K562 (cell line): Measurements from ENCODE around the gene ZNF750. TPM values are rescaled to one million over a fixed set of nuclear protein-coding genes. Genes with fewer than 3 reads are reported as not detected.
A peak's percentile ranks its signal among the peaks of the same experiment; 100 is the strongest.

Source experiments
- ATAC-seq: fragments of 200-7000 bp; cut with Tn5 transposase; 3 replicates; pipeline ENCODE4 v1.9.1; 2020; ENCODE audit warnings: moderate library complexity
- BruUV-seq: library from RNA; stranded (reverse); fragments of 400-500 nt; replicated peaks from 2 replicates; lab custom pipeline; 2021; lab: Mats Ljungman, UMichigan
- CTCF ChIA-PET: fragments of 300-600 bp; formaldehyde crosslinking; extraction: SDS; loops from one replicate; lab custom pipeline; 2021; ENCODE audit warnings: low intra/inter-chr PET ratio; lab: Yijun Ruan, JAX
- POLR2A ChIA-PET: fragments of 300-600, 350-650 bp; sonication (Branson Sonifier 250); formaldehyde crosslinking; extraction: SDS; loops from one replicate; lab custom pipeline; 2021; ENCODE audit warnings: antibody characterized with exemption, inconsistent platforms; lab: Yijun Ruan, JAX
- DNase-seq, 4 experiments: peaks; one replicate each; pipeline versions ENCODE4 v3.0.0 to v3.0.0-alpha.2; 2011 to 2018; ENCODE audit warnings: low spot score in 3 of 4, mixed read lengths in 3 of 4; ENCODE audit errors: extremely low read depth in 1 of 4
- FAIRE-seq: peaks from 2 replicates; lab custom pipeline; 2011; peaks lifted over from hg19 to GRCh38; lab: Jason Lieb, UNC
- H2AFZ ChIP-seq: 2 replicates; pipeline ENCODE4 v1.6.0; 2011; ENCODE audit warnings: low read depth, low read length, control low read depth, inconsistent platforms
- H3K27ac ChIP-seq: fragments of 200-600 bp; 3 replicates; pipeline ENCODE4 v1.8.0; 2011; ENCODE audit warnings: low read depth, mild to moderate bottlenecking, control low read depth, inconsistent platforms, low read length, moderate library complexity, mixed read lengths; ENCODE audit errors: extremely low read depth
- H3K27me3 ChIP-seq, 2 experiments: fragments of 300-600 bp in 1 of 2; 2 replicates in 1 of 2; 3 replicates in 1 of 2; pipeline versions ENCODE4 v1.6.0 to v1.8.0; 2011; ENCODE audit warnings: inconsistent platforms in 2 of 2, low read length in 2 of 2, mild to moderate bottlenecking in 1 of 2, mixed read lengths in 1 of 2, moderate library complexity in 1 of 2; ENCODE audit not compliant: control insufficient read depth in 2 of 2, insufficient read depth in 2 of 2
- H3K36me3 ChIP-seq: fragments of 300-600 bp; 3 replicates; pipeline ENCODE4 v1.8.0; 2011; ENCODE audit warnings: mild to moderate bottlenecking, low read length, inconsistent platforms; ENCODE audit not compliant: control insufficient read depth, insufficient read depth
- H3K4me1 ChIP-seq, 2 experiments: fragments of 200-600 bp in 1 of 2; replicated peaks in 1 of 2; 2 replicates in 1 of 2; 3 replicates in 1 of 2; pipeline versions ENCODE4 v1.5.1 to v1.8.0; 2011; ENCODE audit warnings: inconsistent platforms in 2 of 2, low read length in 2 of 2, mild to moderate bottlenecking in 1 of 2, mixed read lengths in 1 of 2, moderate library complexity in 1 of 2; ENCODE audit not compliant: control insufficient read depth in 2 of 2, insufficient read depth in 2 of 2
- H3K4me2 ChIP-seq: 2 replicates; pipeline ENCODE4 v1.6.1; 2011; ENCODE audit warnings: low read length, control low read depth, inconsistent platforms, mixed read lengths; ENCODE audit not compliant: insufficient read depth
- H3K4me3 ChIP-seq: fragments of 200-600 bp; sonication (generic), shearing (Covaris generic); 2 replicates; pipeline ENCODE4 v1.5.1; 2016; ENCODE audit warnings: control low read depth, inconsistent platforms
- H3K79me2 ChIP-seq: fragments of 200-600 bp; 3 replicates; pipeline ENCODE4 v1.8.0; 2011; ENCODE audit warnings: low read length, inconsistent platforms; ENCODE audit not compliant: control insufficient read depth, insufficient read depth
- H3K9ac ChIP-seq, 2 experiments: 2 replicates each; pipeline versions ENCODE4 v1.6.0 to v1.6.1; 2011; ENCODE audit warnings: low read depth in 2 of 2, low read length in 2 of 2, control low read depth in 1 of 2, inconsistent platforms in 1 of 2, mild to moderate bottlenecking in 1 of 2, mixed read lengths in 1 of 2; ENCODE audit not compliant: insufficient read depth in 1 of 2
- H3K9me1 ChIP-seq: one replicate; pipeline ENCODE4 v1.6.0; 2011; ENCODE audit warnings: inconsistent platforms, mild to moderate bottlenecking, low read length, moderate library complexity; ENCODE audit not compliant: control insufficient read depth, insufficient read depth
- H3K9me3 ChIP-seq: replicated peaks from 2 replicates; pipeline ENCODE4 v1.5.1; 2011; ENCODE audit warnings: low read depth, low read length, inconsistent platforms; ENCODE audit not compliant: control insufficient read depth, insufficient read depth
- H4K20me1 ChIP-seq: replicated peaks from 2 replicates; pipeline ENCODE4 v1.6.1; 2011; ENCODE audit warnings: low read length, inconsistent platforms, mixed read lengths; ENCODE audit not compliant: control insufficient read depth, insufficient read depth
- ARHGAP35 ChIP-seq: fragments of 450-650 bp; IDR thresholded peaks from 2 replicates; pipeline ENCODE4 v1.6.1; 2018; ENCODE audit not compliant: partially characterized antibody
- CAMTA2 ChIP-seq: fragments of 250-450 bp; sonication (Bioruptor Pico); conservative IDR thresholded peaks from 2 replicates; pipeline ENCODE4 v1.5.1; 2022
- CHD4 ChIP-seq: fragments of 200-600 bp; sonication (generic); IDR thresholded peaks from 3 replicates; pipeline ENCODE4 v1.6.1; 2012; ENCODE audit warnings: low read depth, mild to moderate bottlenecking, mixed read lengths, low read length, inconsistent platforms; ENCODE audit not compliant: insufficient read depth, insufficient replicate concordance, poor library complexity, severe bottlenecking
- EHMT2 ChIP-seq: fragments of 450-650 bp; IDR thresholded peaks from 2 replicates; pipeline ENCODE4 v1.6.1; 2018; ENCODE audit warnings: antibody characterized with exemption
- JUNB ChIP-seq: fragments of 450-650 bp; formaldehyde crosslinking; conservative IDR thresholded peaks from 2 replicates; pipeline ENCODE4 v1.4.0; 2020; ENCODE audit warnings: mild to moderate bottlenecking
- KAT8 ChIP-seq: fragments of 450-650 bp; IDR thresholded peaks from 2 replicates; pipeline ENCODE4 v1.6.1; 2016; ENCODE audit warnings: low read depth, mild to moderate bottlenecking
- MAZ ChIP-seq, 2 experiments: fragments of 450-650 bp in 1 of 2; sonication (generic) in 1 of 2; formaldehyde crosslinking; IDR thresholded peaks in 1 of 2; conservative IDR thresholded peaks in 1 of 2; 2 replicates each; pipeline versions ENCODE4 v1.4.0 to v1.5.0; 2020; ENCODE audit warnings: mild to moderate bottlenecking in 1 of 2, missing genetic modification reagents in 1 of 2
- POLR2A ChIP-seq: fragments of 450-650 bp; conservative IDR thresholded peaks from 2 replicates; pipeline ENCODE4 v1.6.1; 2016
- PTRF ChIP-seq: fragments of 450-650 bp; IDR thresholded peaks from 2 replicates; pipeline ENCODE4 v1.6.1; 2016; ENCODE audit warnings: mild to moderate bottlenecking, missing genetic modification characterization, missing compliant biosample characterization
- RB1 ChIP-seq: fragments of 450-650 bp; IDR thresholded peaks from 2 replicates; pipeline ENCODE4 v1.6.1; 2017; ENCODE audit warnings: low read depth, mild to moderate bottlenecking
- STAT5B ChIP-seq: fragments of 250-450 bp; sonication (Bioruptor Pico); IDR thresholded peaks from 2 replicates; pipeline ENCODE4 v1.8.0; 2021; ENCODE audit warnings: mild to moderate bottlenecking, inconsistent platforms
- TEAD2 ChIP-seq: fragments of 450-650 bp; IDR thresholded peaks from 2 replicates; pipeline ENCODE4 v1.6.1; 2016; ENCODE audit warnings: missing genetic modification characterization, control low read depth, missing compliant biosample characterization
- TOE1 ChIP-seq, 2 experiments: fragments of 450-650 bp in 1 of 2; sonication (generic) in 1 of 2; formaldehyde crosslinking in 1 of 2; IDR thresholded peaks; 2 replicates each; pipeline versions ENCODE4 v1.7.1 to v1.8.0; 2016 to 2022; ENCODE audit warnings: borderline replicate concordance in 2 of 2, mild to moderate bottlenecking in 2 of 2, antibody characterized with exemption in 1 of 2, inconsistent platforms in 1 of 2, low read depth in 1 of 2, missing genetic modification reagents in 1 of 2, moderate library complexity in 1 of 2
- TRIM28 ChIP-seq: fragments of 450-650 bp; IDR thresholded peaks from 2 replicates; pipeline ENCODE4 v1.6.1; 2017
- ZKSCAN8 ChIP-seq: fragments of 200-800 bp; sonication (Bioruptor generic); IDR thresholded peaks from 2 replicates; pipeline ENCODE4 v1.6.1; 2016; ENCODE audit warnings: missing genetic modification characterization, missing compliant biosample characterization
- ZNF133 ChIP-seq: fragments of 250-450 bp; sonication (Bioruptor Pico); IDR thresholded peaks from 2 replicates; pipeline ENCODE4 v1.4.0; 2020; ENCODE audit warnings: mild to moderate bottlenecking
- ZNF175 ChIP-seq: fragments of 200-800 bp; sonication (Bioruptor generic); IDR thresholded peaks from 2 replicates; pipeline ENCODE4 v1.6.1; 2016; ENCODE audit warnings: low read depth, mild to moderate bottlenecking, missing genetic modification characterization, missing compliant biosample characterization
- ZNF316 ChIP-seq: fragments of 450-650 bp; IDR thresholded peaks from 2 replicates; pipeline ENCODE4 v1.6.1; 2016
- WGBS: fragments of 100-300 bp; shearing (Covaris generic); methylation state at CpG from one replicate; pipeline ENCODE4 v1.1.6; 2016; ENCODE audit warnings: low coverage, mixed read lengths; ENCODE audit not compliant: insufficient coverage; ENCODE audit errors: missing lambda C conversion rate; 5-methylcytosine and 5-hydroxymethylcytosine counted together
- in situ Hi-C: fragments of 300-500 bp; cut with MboI; formaldehyde crosslinking; loops from 4 replicates; pipeline ENCODE4 v1.15.0; 2018; ENCODE audit warnings: inconsistent platforms, mixed read lengths
- intact Hi-C: fragments of 100-400 bp; cut with micrococcal nuclease; formaldehyde crosslinking; loops from 2 replicates; pipeline ENCODE4 v1.14.2; 2022
- polyA plus RNA-seq, 8 experiments: library from polyadenylated mRNA; depleted of rRNA in 4 of 8; stranded (reverse) in 5 of 8; unstranded in 3 of 8; fragments of >200 nt; fragmentation: Nextera tagmentation in 2 of 8; fragmentation: Illumina TruSeq in 1 of 8; extraction: Ambion mirVana in 2 of 8; extraction: Trizol in 1 of 8; gene quantifications; 2 replicates each; pipeline versions ENCODE4 v1.2.1 to v1.2.3, GENCODE V29; 2011 to 2014; ENCODE audit warnings: inconsistent platforms in 1 of 8, missing spikeins in 1 of 8
- total RNA-seq, 7 experiments: library from RNA; depleted of rRNA in 6 of 7; stranded (reverse); fragments of >200 nt in 6 of 7; fragmentation: Illumina TruSeq in 2 of 7; extraction: Trizol in 2 of 7; gene quantifications; 2 replicates each; pipeline versions ENCODE4 v1.2.1 to v1.2.3, GENCODE V29; 2011 to 2021; ENCODE audit warnings: low replicate concordance in 1 of 7

The ZNF750 gene
- total and polyA plus RNA-seq, 9 of the 15 experiments (the other 6 are each of a cell fraction or from before 2014, with no cell fraction given): not detected

GRCh38 chr17:82865274-82865673 is 25.5 kb upstream of the ZNF750 start (continued):
- TF ChIP-seq MAZ (CRISPR knock-in tag; conservative IDR thresholded peaks at IDR 0.05 in 1 of 2, IDR thresholded peaks at IDR 0.05 in 1 of 2) (no peak), TRIM28 (no peak), POLR2A (no peak), TEAD2 (tag) (no peak), ZNF175 (no peak), CHD4 (no peak), ZKSCAN8 (no peak), ZNF316 (no peak)

- FAIRE-seq (no peak), ATAC-seq (no peak), DNase-seq (no peak)
- Histone ChIP-seq H3K27me3 (no peaks in the 10 kb centered on the region), H3K9me3 (no peaks in the 10 kb centered on the region), H3K4me3 (no peak overlapping the region), H3K4me2 (no peak overlapping the region), H3K9me1 (peaks cover 5% of the 10 kb centered on the region), H3K36me3 (peaks cover 3% of the 10 kb centered on the region; the same call in 1 of the 3 replicates), H4K20me1 (no peaks in the 10 kb centered on the region), H3K4me1 (peaks cover 52 to 87% of the 10 kb centered on the region in 2 experiments), H2AFZ (no peak overlapping the region), H3K9ac (peak overlapping the region in 1 of 2 experiments; percentile 87; a peak in 2 of 4 replicates), H3K79me2 (peaks cover 50% of the 10 kb centered on the region), H3K27ac (peak overlapping the region; percentile 71; the same call in 1 of the 3 replicates)
- no peak for TF ChIP-seq EHMT2
- TF ChIP-seq TOE1 (IDR thresholded peaks at IDR 0.05; ENCODE audit: borderline replicate concordance): no peak
- TF ChIP-seq TOE1 (CRISPR knock-in tag; IDR thresholded peaks at IDR 0.05; ENCODE audit: borderline replicate concordance, low read depth): no peak
- TF ChIP-seq STAT5B: no peak
- no peak for TF ChIP-seq JUNB
- no peak for TF ChIP-seq ZNF133 (CRISPR knock-in tag)
- TF ChIP-seq CAMTA2 (CRISPR knock-in tag): no peak
- no peak for TF ChIP-seq PTRF (tag)
- no peak for TF ChIP-seq KAT8
- TF ChIP-seq RB1: no peak
- no peak for TF ChIP-seq POLR2A
- TF ChIP-seq ARHGAP35: no peak
- intact Hi-C loops: no loop called here
- WGBS: 79% methylated on average over 9 of the region's 16 CpGs
- CTCF ChIA-PET: interaction anchor here (1.0 kb wide), 1 partner anchor 11 kb away, joined by 3 read pairs; no protein-coding TSS in a partner anchor
- BruUV-seq: no TSS peak
- POLR2A ChIA-PET: interaction anchor here (1.2 to 2.7 kb wide), 2 partner anchors 12 to 13 kb away, joined by 3 to 12 read pairs; no protein-coding TSS in a partner anchor
- in situ Hi-C loops: no loop called here
These were observed 25.0 kb upstream of the ZNF750 start for GRCh38 chr17:82864713-82865248.
